GM18507 (cell line): Measurements from ENCODE around the gene IFI27L2.

Experiments
- DNase-seq: peaks from one replicate; pipeline ENCODE4 v3.0.0; 2011; ENCODE audit warnings: low read depth; ENCODE audit not compliant: insufficient read length; ENCODE audit errors: extremely low spot score
- FAIRE-seq: peaks from 2 replicates; lab custom pipeline; 2011; peaks lifted over from hg19 to GRCh38; lab: Jason Lieb, UNC

IFI27L2 gene

GRCh38 chr14:94125659-94126418 is 3.6 kb downstream of the IFI27L2 start:
- DNase-seq, result no peak
- no peak for FAIRE-seq

DNA sequence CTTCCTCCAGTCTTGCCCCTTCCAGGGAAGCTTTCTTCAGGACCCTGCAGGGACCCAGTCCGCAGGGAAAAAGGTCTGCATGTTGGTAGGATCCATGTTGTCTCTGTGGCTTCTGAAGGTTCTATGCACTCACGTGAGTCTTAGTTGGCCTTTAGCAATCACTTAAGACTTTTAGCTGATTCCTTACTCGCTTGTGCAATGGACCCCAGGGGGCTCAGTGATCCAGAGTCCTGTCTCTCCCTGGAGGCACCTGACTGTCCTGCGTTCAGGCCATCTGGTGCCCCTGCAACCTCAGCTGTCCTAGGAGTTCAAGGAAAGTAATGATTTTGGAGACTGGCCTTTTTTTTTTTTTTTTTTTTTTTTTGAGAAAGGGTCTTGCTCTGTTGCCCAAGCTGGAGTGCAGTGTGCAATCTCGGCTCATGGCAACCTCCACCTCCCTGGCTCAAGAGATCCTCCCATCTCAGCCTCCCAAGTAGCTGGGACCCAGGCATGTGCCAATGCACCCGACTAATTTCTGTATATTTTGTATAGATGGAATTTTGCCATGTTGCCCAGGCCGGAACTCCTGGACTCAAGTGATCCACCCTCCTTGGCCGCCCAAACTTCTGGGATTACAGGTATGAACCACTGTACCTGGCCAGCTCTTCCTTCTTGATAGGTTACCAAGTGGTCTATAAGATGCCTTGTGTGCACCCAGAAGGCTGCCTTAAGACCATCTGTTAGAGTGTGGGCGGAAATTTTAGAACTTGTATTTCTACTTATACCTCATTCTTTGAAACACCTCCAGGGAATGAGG is 4.6 kb downstream of the IFI27L2 start:
- FAIRE-seq, result no peak
- DNase-seq, result no peak

DNA sequence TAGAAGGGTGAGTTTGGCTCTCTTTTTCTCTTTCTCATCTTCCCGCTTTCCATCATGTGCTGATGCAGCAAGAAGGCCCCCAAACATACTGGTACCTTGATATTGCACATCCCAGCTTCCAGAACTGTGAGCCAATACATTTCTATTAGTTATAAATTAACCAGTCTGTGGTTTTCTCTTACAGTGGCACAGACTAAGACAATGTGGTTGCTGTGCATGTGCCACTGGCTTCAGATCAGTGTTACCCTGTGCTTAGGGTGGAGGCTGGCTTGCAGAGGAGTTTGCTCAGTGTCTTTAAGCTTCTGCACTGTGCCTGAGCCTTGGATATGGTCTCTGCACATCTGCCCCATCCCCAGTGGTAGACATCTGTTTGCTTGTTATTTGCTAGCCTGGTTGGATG is 5.5 kb downstream of the IFI27L2 start:
- no peak for DNase-seq
- FAIRE-seq, result peak; percentile 33

- FAIRE-seq, result no peak
- no peak for DNase-seq
Measured at GRCh38 chr14:94123296-94123695, 6.1 kb downstream of the IFI27L2 start.

DNA sequence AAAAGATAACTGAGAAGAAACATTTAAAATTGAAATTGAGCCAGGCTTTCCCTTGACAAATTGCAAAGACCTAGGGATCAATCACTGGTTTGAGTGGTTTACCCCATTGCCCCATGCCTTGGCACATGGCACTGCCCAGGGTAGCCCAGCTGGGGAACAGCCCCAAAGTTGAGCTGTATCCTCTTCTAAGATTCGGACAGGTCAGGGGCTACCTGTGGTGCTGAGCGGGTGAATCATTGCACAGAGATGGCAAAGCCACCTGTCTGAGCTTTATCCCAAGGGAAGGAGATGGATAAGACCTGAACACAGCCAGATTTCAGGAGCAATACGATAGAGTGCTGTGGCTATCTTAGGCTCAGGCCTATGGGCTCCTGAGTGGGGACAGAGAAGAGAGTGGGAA is 7.0 kb downstream of the IFI27L2 start:
- no peak for FAIRE-seq

DNA sequence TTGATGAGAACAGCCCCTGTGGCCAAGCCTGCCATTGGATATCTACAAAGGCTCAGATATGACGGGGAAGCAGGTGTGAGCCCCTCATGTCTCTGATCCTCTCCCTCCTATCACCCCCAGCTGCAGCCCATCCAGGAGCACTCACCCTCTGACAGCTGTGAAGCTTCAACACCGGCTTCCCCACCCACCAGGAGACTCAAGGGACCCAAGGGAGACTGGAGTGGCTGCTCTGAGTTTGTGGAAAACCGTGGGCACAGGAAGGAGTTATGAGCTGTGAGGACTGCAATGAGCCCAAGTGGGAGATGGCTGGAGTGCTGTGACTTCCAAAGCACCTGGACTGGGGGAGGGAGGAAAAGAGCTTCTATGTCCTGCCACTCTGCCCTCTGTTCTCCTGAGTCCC is 7.9 kb downstream of the IFI27L2 start:
- FAIRE-seq (no peak), DNase-seq (no peak)

More for the DNA sequence above, 7.0 kb downstream of the IFI27L2 start:
- DNase-seq, result no peak

DNA sequence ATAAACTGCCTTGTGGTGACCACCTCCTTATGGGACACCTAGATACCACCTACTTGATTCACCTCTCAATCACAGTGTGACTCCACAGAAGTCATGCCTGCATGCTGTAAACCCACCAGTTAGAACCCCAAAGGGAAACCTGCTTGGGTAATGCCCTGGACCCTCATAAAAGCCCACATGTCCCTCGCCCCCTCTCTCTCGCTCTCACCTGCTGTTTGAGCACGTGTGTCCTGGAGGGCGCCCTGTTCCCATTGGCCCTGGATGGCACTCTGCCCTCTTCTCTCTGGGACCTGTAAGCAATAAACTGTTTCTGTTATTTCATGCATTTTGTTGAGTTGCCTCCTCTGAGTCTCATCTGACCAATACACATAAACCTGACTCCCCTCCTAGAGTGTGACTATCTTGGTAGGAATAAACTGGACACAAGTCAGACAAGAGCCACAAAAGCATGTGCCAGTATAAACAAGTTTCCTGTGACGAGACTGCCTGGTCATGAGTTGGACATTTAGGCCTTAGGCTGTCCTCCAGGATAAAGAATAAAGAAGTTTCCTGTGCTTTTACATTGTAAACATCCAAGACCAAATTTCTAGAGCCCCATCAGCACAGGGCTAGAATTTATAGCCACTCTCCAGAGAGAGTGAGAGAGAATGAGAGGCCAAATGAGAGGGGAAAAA is 8.6 kb downstream of the IFI27L2 start:
- FAIRE-seq (no peak), DNase-seq (no peak)

GRCh38 chr14:94119071-94119470 is 10.3 kb downstream of the IFI27L2 start:
- no peak for DNase-seq
- no peak for FAIRE-seq

GRCh38 chr14:94117856-94118255 is 11.5 kb downstream of the IFI27L2 start:
- FAIRE-seq, result no peak
- DNase-seq, result no peak

DNA sequence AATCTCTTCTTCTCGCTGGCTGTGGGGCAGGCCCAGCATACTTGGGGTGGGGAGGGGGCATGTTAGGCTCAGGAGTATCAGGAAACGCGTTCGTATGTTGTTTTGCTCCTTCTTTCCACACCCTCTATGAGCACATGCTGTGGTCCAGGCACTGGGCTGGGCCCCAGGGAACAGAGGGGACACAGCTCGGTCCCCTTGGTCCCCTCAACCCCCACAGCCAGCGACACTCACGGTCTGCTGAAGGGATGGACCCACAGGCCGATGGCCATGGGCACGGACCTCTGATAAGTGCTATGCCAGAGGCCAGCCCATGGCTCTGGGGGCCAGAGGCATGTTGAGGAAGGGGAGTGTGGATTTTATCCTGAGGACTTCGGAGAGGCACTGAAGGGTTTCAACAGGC is 12.7 kb downstream of the IFI27L2 start:
- DNase-seq (no peak), FAIRE-seq (no peak)

DNA sequence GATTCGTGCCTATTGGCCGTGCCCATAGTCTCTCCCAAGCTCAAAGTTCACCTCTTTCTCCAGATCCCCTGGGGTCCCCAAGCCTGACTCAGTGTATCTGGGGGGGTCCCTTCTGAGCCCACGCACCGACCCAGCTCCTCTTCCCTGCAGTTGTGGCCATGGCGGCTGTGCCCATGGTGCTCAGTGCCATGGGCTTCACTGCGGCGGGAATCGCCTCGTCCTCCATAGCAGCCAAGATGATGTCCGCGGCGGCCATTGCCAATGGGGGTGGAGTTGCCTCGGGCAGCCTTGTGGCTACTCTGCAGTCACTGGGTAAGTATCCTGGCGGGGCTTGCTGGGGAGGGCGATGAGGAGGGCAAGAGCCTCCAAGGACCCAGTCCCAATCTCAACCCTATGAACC is 13.8 kb downstream of the IFI27L2 start:
- DNase-seq (no peak), FAIRE-seq (no peak)

- DNase-seq (no peak), FAIRE-seq (no peak)
Measured at GRCh38 chr14:94115058-94115591, 14.3 kb downstream of the IFI27L2 start.

GRCh38 chr14:94114589-94115057 is 14.8 kb downstream of the IFI27L2 start:
- FAIRE-seq, result no peak
- no peak for DNase-seq

DNA sequence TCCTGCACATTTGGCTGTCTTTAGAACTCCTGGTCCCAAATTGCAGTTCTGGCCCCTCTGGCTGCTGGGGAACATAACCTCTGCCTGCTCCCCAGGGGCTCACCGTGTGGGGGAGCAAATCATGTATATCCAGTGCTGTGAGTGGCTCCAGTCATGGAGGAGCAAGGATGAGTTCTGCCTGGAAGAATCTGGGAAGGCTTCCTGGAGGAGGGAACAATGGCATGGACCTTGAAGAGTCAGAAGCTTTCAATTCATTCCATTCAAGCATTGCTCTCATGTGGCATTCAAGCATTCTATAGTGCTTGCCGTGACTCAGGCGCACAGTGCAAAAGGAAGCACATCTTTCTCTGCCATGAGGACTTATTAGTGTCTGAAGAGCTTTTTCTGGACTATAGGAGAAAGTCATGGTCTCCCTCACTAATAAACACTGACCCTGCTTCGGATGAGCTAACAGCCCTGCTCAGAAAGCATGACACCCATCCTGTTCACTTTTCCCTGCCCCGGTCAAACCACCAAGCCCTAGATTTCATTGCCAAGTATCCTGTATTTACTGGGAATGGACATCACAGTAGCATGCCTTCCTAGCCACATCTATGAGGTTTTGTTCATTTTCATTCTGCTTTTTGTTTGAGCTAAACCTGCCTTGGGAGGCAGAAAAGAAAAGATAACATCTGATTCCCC is 15.4 kb downstream of the IFI27L2 start:
- FAIRE-seq (no peak), DNase-seq (no peak)

DNA sequence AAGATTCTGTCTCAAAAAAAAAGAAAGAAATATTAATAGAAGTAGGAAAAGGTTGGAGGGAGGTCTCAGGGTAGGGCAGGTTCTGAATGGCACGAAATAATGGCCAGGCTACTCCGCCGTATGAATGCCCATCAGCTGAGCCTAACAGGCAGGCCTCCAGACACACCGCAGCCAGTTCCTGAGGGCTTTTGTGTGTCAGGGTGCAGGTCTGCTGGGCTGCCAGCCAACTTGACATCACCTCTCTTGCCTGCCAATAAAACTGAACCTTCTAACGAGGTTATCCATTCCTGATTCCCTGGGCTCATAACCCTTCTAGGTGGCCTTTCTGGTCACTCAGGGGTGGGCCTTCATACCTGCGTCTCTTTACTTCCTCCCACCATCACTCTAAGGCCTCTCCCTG is 15.9 kb downstream of the IFI27L2 start:
- FAIRE-seq (no peak), DNase-seq (no peak)

- no peak for DNase-seq
- FAIRE-seq, result no peak
Measured at GRCh38 chr14:94113073-94113472, 16.3 kb downstream of the IFI27L2 start.

DNA sequence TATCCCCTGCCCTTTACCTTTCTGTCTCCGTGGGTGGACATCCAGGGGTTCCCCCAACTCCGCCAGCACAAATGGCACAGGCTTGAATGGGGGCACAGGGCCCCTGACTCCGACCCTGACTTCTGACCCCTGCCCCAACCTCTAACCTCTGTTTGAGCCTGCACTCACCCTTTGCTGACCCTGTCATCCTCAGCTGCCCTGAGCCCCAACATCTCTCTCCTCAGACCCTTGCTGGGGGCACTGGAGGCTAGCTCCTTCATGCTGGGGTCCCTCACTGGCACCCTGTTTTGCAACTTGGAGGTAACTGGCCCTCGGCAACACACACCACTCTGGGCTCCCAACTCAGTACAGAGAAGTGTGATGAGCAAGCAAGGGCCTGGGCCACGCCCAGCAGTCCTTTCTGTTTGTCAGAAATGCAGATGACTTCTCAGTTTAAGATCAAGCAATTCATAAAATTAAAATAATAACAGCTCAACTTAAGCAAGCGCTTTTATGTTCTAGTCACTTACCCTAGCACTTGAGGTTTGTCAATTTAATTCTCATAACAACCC is 16.8 kb downstream of the IFI27L2 start:
- no peak for FAIRE-seq
- no peak for DNase-seq

DNA sequence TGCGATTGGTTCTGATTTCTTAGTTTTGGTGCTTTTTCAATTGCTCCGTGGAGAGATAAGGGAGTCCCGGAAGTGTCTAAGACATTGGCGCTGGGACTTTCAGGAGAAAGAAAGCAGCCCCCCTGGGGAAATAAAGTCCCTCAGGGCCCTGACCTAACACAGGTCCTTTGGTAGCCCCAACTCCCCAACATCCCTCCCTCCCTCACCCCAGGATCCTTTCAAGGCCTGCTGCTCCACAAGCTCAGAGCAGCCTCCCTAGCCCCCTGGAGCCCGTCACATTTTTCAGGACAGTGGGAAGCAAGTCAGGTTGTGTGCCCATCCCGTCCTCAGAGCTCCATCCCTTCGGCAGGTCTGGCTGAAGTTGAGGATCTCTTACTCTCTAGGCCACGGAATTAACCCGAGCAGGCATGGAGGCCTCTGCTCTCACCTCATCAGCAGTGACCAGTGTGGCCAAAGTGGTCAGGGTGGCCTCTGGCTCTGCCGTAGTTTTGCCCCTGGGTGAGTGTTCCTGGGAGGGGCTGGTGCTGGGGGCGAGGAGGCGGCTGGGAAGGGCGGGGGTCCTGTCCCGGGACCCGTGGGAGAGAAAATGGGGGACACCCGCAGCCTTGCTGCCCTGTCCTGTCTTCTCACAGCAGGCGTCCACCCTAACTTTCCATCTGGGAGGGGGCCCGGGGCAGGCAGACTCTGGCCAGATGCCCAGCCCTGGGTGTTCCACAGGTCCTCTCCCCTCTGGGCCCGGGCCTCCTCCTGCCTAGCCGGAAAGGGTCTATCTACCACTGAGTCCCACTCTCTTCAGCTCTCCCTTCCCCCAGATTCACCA is 17.9 kb downstream of the IFI27L2 start:
- FAIRE-seq, result no peak
- no peak for DNase-seq
